ENCODE data around the gene CCP110. TPM values are rescaled to one million over a fixed set of nuclear protein-coding genes. Genes with fewer than 3 reads are reported as not detected.

The CCP110 gene
- total RNA-seq, 2 experiments from 2014 or later: 22.6 to 38.4 TPM

- BruUV-seq (replicated peaks): no TSS peak
- intact Hi-C loops (cut with micrococcal nuclease; ENCODE audit: unreplicated experiment): no loop called here
- Histone ChIP-seq H2AFZ (ENCODE audit: low read length) (no peak overlapping the region), H3K4me3 (ENCODE audit: low read depth, low read length, poor library complexity, severe bottlenecking) (no peak overlapping the region), H3K9me2 (ENCODE audit: insufficient read depth, low read length) (no peaks in the 10 kb centered on the region), H3K27ac (ENCODE audit: low read depth, low read length, poor library complexity, severe bottlenecking) (no peak overlapping the region), H3K4me1 (ENCODE audit: insufficient read depth, low read length, poor library complexity, severe bottlenecking) (no peaks in the 10 kb centered on the region), H3K79me2 (ENCODE audit: insufficient read depth, low read depth, low read length) (no peaks in the 10 kb centered on the region), H4K20me1 (ENCODE audit: insufficient read depth, low read length) (no peaks in the 10 kb centered on the region), H3K36me3 (ENCODE audit: insufficient read depth, low read length) (peaks cover 80% of the 10 kb centered on the region), H3K4me2 (ENCODE audit: low read length) (no peak overlapping the region), H3K9me3 (ENCODE audit: low read length) (no peaks in the 10 kb centered on the region)
- no peak for DNase-seq (ENCODE audit: low spot score)
- ChIA-PET CTCF (ENCODE audit: unreplicated experiment) (no interaction called here), POLR2A (no interaction called here)
- TF ChIP-seq EZH2phosphoT487 (IDR thresholded peaks at IDR 0.05; ENCODE audit: borderline replicate concordance, low read depth, low read length) (no peak), CTCF (conservative IDR thresholded peaks at IDR 0.05; ENCODE audit: low read length) (no peak)
These were observed 20.2 kb upstream of the CCP110 start for GRCh38 chr16:19503461-19504075.

GRCh38 chr16:19505600-19506303 lies 18.0 kb upstream of the CCP110 start:
- BruUV-seq (replicated peaks): no TSS peak
- no peak for DNase-seq (ENCODE audit: low spot score)
- CTCF ChIA-PET (ENCODE audit: unreplicated experiment): no interaction called here
- Histone ChIP-seq H3K36me3 (ENCODE audit: insufficient read depth, low read length) (peaks cover 99% of the 10 kb centered on the region), H3K79me2 (ENCODE audit: insufficient read depth, low read depth, low read length) (no peaks in the 10 kb centered on the region), H4K20me1 (ENCODE audit: insufficient read depth, low read length) (no peaks in the 10 kb centered on the region), H2AFZ (ENCODE audit: low read length) (no peak overlapping the region), H3K9me3 (ENCODE audit: low read length) (no peaks in the 10 kb centered on the region), H3K4me1 (ENCODE audit: insufficient read depth, low read length, poor library complexity, severe bottlenecking) (no peaks in the 10 kb centered on the region), H3K27ac (ENCODE audit: low read depth, low read length, poor library complexity, severe bottlenecking) (no peak overlapping the region), H3K4me2 (ENCODE audit: low read length) (no peak overlapping the region), H3K4me3 (ENCODE audit: low read depth, low read length, poor library complexity, severe bottlenecking) (no peak overlapping the region), H3K9me2 (ENCODE audit: insufficient read depth, low read length) (no peaks in the 10 kb centered on the region)
- intact Hi-C loops (cut with micrococcal nuclease; ENCODE audit: unreplicated experiment): no loop called here
- POLR2A ChIA-PET: interaction anchor here (0.7 to 0.9 kb wide), 2 partner anchors 10 kb away, joined by 3 to 4 read pairs; no protein-coding TSS in a partner anchor
- TF ChIP-seq CTCF (conservative IDR thresholded peaks at IDR 0.05; ENCODE audit: low read length) (no peak), EZH2phosphoT487 (IDR thresholded peaks at IDR 0.05; ENCODE audit: borderline replicate concordance, low read depth, low read length) (no peak)

- H3K4me1 ChIP-seq (ENCODE audit: insufficient read depth, low read length, poor library complexity, severe bottlenecking): no peaks in the 10 kb centered on the region
- H2AFZ ChIP-seq (ENCODE audit: low read length): no peak overlapping the region
- H3K9me2 ChIP-seq (ENCODE audit: insufficient read depth, low read length): no peaks in the 10 kb centered on the region
- BruUV-seq (replicated peaks): no TSS peak
- H3K4me3 ChIP-seq (ENCODE audit: low read depth, low read length, poor library complexity, severe bottlenecking): no peak overlapping the region
- H4K20me1 ChIP-seq (ENCODE audit: insufficient read depth, low read length): no peaks in the 10 kb centered on the region
- DNase-seq (ENCODE audit: low spot score): no peak
- intact Hi-C loops (cut with micrococcal nuclease; ENCODE audit: unreplicated experiment): no loop called here
- H3K36me3 ChIP-seq (ENCODE audit: insufficient read depth, low read length): peaks cover 99% of the 10 kb centered on the region
- no peak overlapping the region for H3K4me2 ChIP-seq (ENCODE audit: low read length)
- no peak for TF ChIP-seq EZH2phosphoT487 (IDR thresholded peaks at IDR 0.05; ENCODE audit: borderline replicate concordance, low read depth, low read length)
- no peak for TF ChIP-seq CTCF (conservative IDR thresholded peaks at IDR 0.05; ENCODE audit: low read length)
- CTCF ChIA-PET (ENCODE audit: unreplicated experiment): no interaction called here
- no peaks in the 10 kb centered on the region for H3K9me3 ChIP-seq (ENCODE audit: low read length)
- no peaks in the 10 kb centered on the region for H3K79me2 ChIP-seq (ENCODE audit: insufficient read depth, low read depth, low read length)
- POLR2A ChIA-PET: interaction anchor here (0.6 to 0.9 kb wide), 2 partner anchors 9 to 206 kb away, joined by 3 to 4 read pairs; no protein-coding TSS in a partner anchor
- no peak overlapping the region for H3K27ac ChIP-seq (ENCODE audit: low read depth, low read length, poor library complexity, severe bottlenecking)
These were observed 16.8 kb upstream of the CCP110 start for GRCh38 chr16:19506965-19507364.

Data from OCI-LY7 (cell line).